ENCODE measurements around the gene AACS.

GRCh38 chr12:125167658-125168057, 102.4 kb downstream of the AACS start:
- no peak for TF ChIP-seq ZNF48 (tag by site-specific recombination; IDR thresholded peaks at IDR 0.05)
- TF ChIP-seq CTCF (tag by site-specific recombination; IDR thresholded peaks at IDR 0.05), result no peak
- TF ChIP-seq ZNF24 (tag by site-specific recombination; IDR thresholded peaks at IDR 0.05), result no peak
- TF ChIP-seq ZNF555 (tag by site-specific recombination; conservative IDR thresholded peaks at IDR 0.05), result no peak
- no peak for TF ChIP-seq ZNF747 (tag by site-specific recombination; IDR thresholded peaks at IDR 0.05)
- TF ChIP-seq ATF2 (tag by site-specific recombination; IDR thresholded peaks at IDR 0.05; ENCODE audit: low read depth), result no peak
